ENCODE results near the gene UXS1. TPM values are rescaled to one million over a fixed set of nuclear protein-coding genes. Genes with fewer than 3 reads are reported as not detected.

Gene UXS1
- total and polyA plus RNA-seq, 2 donors (not counting 1 experiment from before 2014, with no cell fraction given): 20.3 to 44.8 TPM

- H3K27ac Mint-ChIP-seq: peak overlapping the region; percentile 70
- Histone ChIP-seq H3K79me2 (ENCODE audit: control insufficient read depth, insufficient read depth, low read length) (peaks cover 90% of the 10 kb centered on the region), H3K9me3 (ENCODE audit: control extremely low read depth in 1 of 3, control insufficient read depth in 2 of 3, insufficient read depth in 1 of 3, low read length in 2 of 3) (no peaks in the 10 kb centered on the region), H3K9ac (ENCODE audit: low read length) (no peak overlapping the region), H3K4me3 (ENCODE audit: control extremely low read depth in 1 of 5, extremely low read depth in 1 of 5, insufficient read depth in 1 of 5, low read depth in 2 of 5, low read length in 4 of 5) (no peak overlapping the region), H3K4me2 (replicated peaks; ENCODE audit: low read depth, low read length, poor library complexity, severe bottlenecking) (peak overlapping the region; percentile 29), H3K36me3 (replicated peaks in 1 of 2; ENCODE audit: control extremely low read depth in 1 of 2, control insufficient read depth in 1 of 2, extremely low read depth in 1 of 2, insufficient read depth in 2 of 2, low read length in 1 of 2) (peaks cover 0 to 3% of the 10 kb centered on the region in 2 experiments), H3K27ac (ENCODE audit: low read length in 2 of 2) (peak overlapping the region; percentile 30 to 48), H2AFZ (ENCODE audit: insufficient read depth, low read depth, low read length, poor library complexity, severe bottlenecking) (no peak overlapping the region), H3K27me3 (replicated peaks in 1 of 4; ENCODE audit: control extremely low read depth in 1 of 4, control insufficient read depth in 3 of 4, insufficient read depth in 4 of 4, low read length in 3 of 4) (no peaks in the 10 kb centered on the region), H3K4me1 (ENCODE audit: control insufficient read depth in 2 of 2, insufficient read depth in 2 of 2, low read length in 2 of 2) (peaks cover 35 to 43% of the 10 kb centered on the region in 2 donors), H4K20me1 (ENCODE audit: control insufficient read depth, insufficient read depth, low read length, poor library complexity, severe bottlenecking) (peaks cover 32% of the 10 kb centered on the region)
- intact Hi-C loops (cut with micrococcal nuclease): no loop called here
- ATAC-seq (ENCODE audit: low read depth) (no peak), DNase-seq (peak; percentile 41)
- H3K27me3 Mint-ChIP-seq: no peaks in the 10 kb centered on the region
- H3K9me3 Mint-ChIP-seq (ENCODE audit: insufficient read depth): no peaks in the 10 kb centered on the region
- WGBS (ENCODE audit: insufficient coverage): 40% methylated on average over 5 of the region's 6 CpGs
- H3K4me3 Mint-ChIP-seq: peak overlapping the region; percentile 44
- H3K4me1 Mint-ChIP-seq: peaks cover 64% of the 10 kb centered on the region
- POLR2A ChIA-PET: no interaction called here
- CTCF ChIA-PET: no interaction called here
- TF ChIP-seq EZH2 (IDR thresholded peaks at IDR 0.05; ENCODE audit: borderline replicate concordance, insufficient read depth, low read depth, low read length, poor library complexity, severe bottlenecking): no peak
- TF ChIP-seq CTCF (IDR thresholded peaks at IDR 0.05): no peak
These were observed 4.8 kb downstream of the UXS1 start for GRCh38 chr2:106189325-106189724.

- CTCF ChIA-PET: no interaction called here
- Histone ChIP-seq H3K9ac (ENCODE audit: low read length) (no peak overlapping the region), H4K20me1 (ENCODE audit: control insufficient read depth, insufficient read depth, low read length, poor library complexity, severe bottlenecking) (peaks cover 24% of the 10 kb centered on the region), H3K4me1 (ENCODE audit: control insufficient read depth in 2 of 2, insufficient read depth in 2 of 2, low read length in 2 of 2) (peaks cover 38 to 43% of the 10 kb centered on the region in 2 donors), H2AFZ (ENCODE audit: insufficient read depth, low read depth, low read length, poor library complexity, severe bottlenecking) (no peak overlapping the region), H3K36me3 (replicated peaks in 1 of 2; ENCODE audit: control extremely low read depth in 1 of 2, control insufficient read depth in 1 of 2, extremely low read depth in 1 of 2, insufficient read depth in 2 of 2, low read length in 1 of 2) (peaks cover 0 to 3% of the 10 kb centered on the region in 2 experiments), H3K79me2 (ENCODE audit: control insufficient read depth, insufficient read depth, low read length) (peaks cover 99% of the 10 kb centered on the region), H3K4me3 (ENCODE audit: control extremely low read depth in 1 of 5, extremely low read depth in 1 of 5, insufficient read depth in 1 of 5, low read depth in 2 of 5, low read length in 4 of 5) (no peak overlapping the region), H3K9me3 (ENCODE audit: control extremely low read depth in 1 of 3, control insufficient read depth in 2 of 3, insufficient read depth in 1 of 3, low read length in 2 of 3) (no peaks in the 10 kb centered on the region), H3K4me2 (replicated peaks; ENCODE audit: low read depth, low read length, poor library complexity, severe bottlenecking) (no peak overlapping the region), H3K27ac (ENCODE audit: low read length in 2 of 2) (no peak overlapping the region), H3K27me3 (replicated peaks in 1 of 4; ENCODE audit: control extremely low read depth in 1 of 4, control insufficient read depth in 3 of 4, insufficient read depth in 4 of 4, low read length in 3 of 4) (no peaks in the 10 kb centered on the region)
- WGBS (ENCODE audit: insufficient coverage): 96% methylated on average over 9 of the region's 14 CpGs
- Mint-ChIP-seq H3K9me3 (ENCODE audit: insufficient read depth) (no peaks in the 10 kb centered on the region), H3K27ac (no peak overlapping the region), H3K4me3 (no peak overlapping the region), H3K4me1 (peaks cover 66% of the 10 kb centered on the region), H3K27me3 (no peaks in the 10 kb centered on the region)
- TF ChIP-seq CTCF (IDR thresholded peaks at IDR 0.05) (no peak), EZH2 (IDR thresholded peaks at IDR 0.05; ENCODE audit: borderline replicate concordance, insufficient read depth, low read depth, low read length, poor library complexity, severe bottlenecking) (no peak)
- DNase-seq (no peak), ATAC-seq (ENCODE audit: low read depth) (no peak)
- intact Hi-C loops (cut with micrococcal nuclease): no loop called here
- POLR2A ChIA-PET: no interaction called here
These were observed 6.7 kb downstream of the UXS1 start for GRCh38 chr2:106187273-106187891.
